Activated CD8-positive, alpha-beta T cell treated with anti-CD3 and anti-CD28 coated beads for 36 hours (primary cell): ENCODE results near the gene PELO. TPM values are rescaled to one million over a fixed set of nuclear protein-coding genes. Genes with fewer than 3 reads are reported as not detected.
"Not testable (repeated sequence)": the region's sequence is repeated elsewhere in the genome, so short reads cannot be mapped to it uniquely, and the experiment has no call there.

Experiments used
- ATAC-seq: fragments of 200-7000 bp; cut with Tn5 transposase; one replicate; pipeline ENCODE4 v1.10.0; 2021; ENCODE audit warnings: mild to moderate bottlenecking, moderate library complexity
- CTCF ChIA-PET: fragments of 350-600 bp; sonication (Branson Sonifier 250); formaldehyde crosslinking; loops from one replicate; lab custom pipeline; 2021; ENCODE audit warnings: antibody characterized with exemption; lab: Charles Lee
- POLR2A ChIA-PET: fragments of 350-600 bp; sonication (Branson Sonifier 250); formaldehyde crosslinking; loops from one replicate; lab custom pipeline; 2021; ENCODE audit warnings: antibody characterized with exemption; lab: Charles Lee
- DNase-seq: peaks from one replicate; pipeline ENCODE4 v3.0.0-alpha.2; 2020
- H3K27ac Mint-ChIP-seq: one replicate; pipeline ENCODE4 v1.8.0; 2021; ENCODE audit warnings: mild to moderate bottlenecking, mixed read lengths
- H3K27me3 Mint-ChIP-seq: one replicate; pipeline ENCODE4 v1.8.0; 2021; ENCODE audit warnings: mixed read lengths
- H3K36me3 Mint-ChIP-seq: one replicate; pipeline ENCODE4 v1.8.0; 2021; ENCODE audit warnings: low read depth, mixed read lengths
- H3K4me1 Mint-ChIP-seq: one replicate; pipeline ENCODE4 v1.8.0; 2021; ENCODE audit warnings: low read depth, mixed read lengths
- H3K4me3 Mint-ChIP-seq: one replicate; pipeline ENCODE4 v1.8.0; 2021; ENCODE audit warnings: mild to moderate bottlenecking, moderate library complexity, mixed read lengths
- H3K9me3 Mint-ChIP-seq: one replicate; pipeline ENCODE4 v1.8.0; 2021; ENCODE audit warnings: mixed read lengths
- intact Hi-C: fragments of 100-400 bp; cut with micrococcal nuclease; formaldehyde crosslinking; loops from one replicate; pipeline ENCODE4 v1.10.0; 2022
- total RNA-seq, 2 experiments: library from RNA; stranded (reverse); gene quantifications; one replicate each; pipeline ENCODE4 v1.2.3, GENCODE V29; 2021
- TF ChIP-seq, protein P1 (sequence below): fragments of 200-600 bp; IDR thresholded peaks from one replicate; pipeline ENCODE4 v1.8.0; 2022; ENCODE audit warnings: antibody characterized with exemption, mild to moderate bottlenecking

PELO gene
- total RNA-seq, 2 experiments from 2014 or later, result 25.4 to 26.0 TPM

GRCh38 chr5:52743529-52743928, 44.2 kb upstream of the PELO start:
- no peaks in the 10 kb centered on the region for H3K9me3 Mint-ChIP-seq
- H3K36me3 Mint-ChIP-seq, result peaks cover 2% of the 10 kb centered on the region
- ChIA-PET CTCF (interaction anchor here (0.7 to 0.9 kb wide), 3 partner anchors 10 to 15 kb away, joined by 3 read pairs; no protein-coding TSS in a partner anchor), POLR2A (interaction anchor here (0.9 kb wide), 1 partner anchor 15 kb away, joined by 3 read pairs; no protein-coding TSS in a partner anchor)
- DNase-seq, result no peak
- peak; percentile 37 for ATAC-seq
- TF ChIP-seq, protein P1, sequence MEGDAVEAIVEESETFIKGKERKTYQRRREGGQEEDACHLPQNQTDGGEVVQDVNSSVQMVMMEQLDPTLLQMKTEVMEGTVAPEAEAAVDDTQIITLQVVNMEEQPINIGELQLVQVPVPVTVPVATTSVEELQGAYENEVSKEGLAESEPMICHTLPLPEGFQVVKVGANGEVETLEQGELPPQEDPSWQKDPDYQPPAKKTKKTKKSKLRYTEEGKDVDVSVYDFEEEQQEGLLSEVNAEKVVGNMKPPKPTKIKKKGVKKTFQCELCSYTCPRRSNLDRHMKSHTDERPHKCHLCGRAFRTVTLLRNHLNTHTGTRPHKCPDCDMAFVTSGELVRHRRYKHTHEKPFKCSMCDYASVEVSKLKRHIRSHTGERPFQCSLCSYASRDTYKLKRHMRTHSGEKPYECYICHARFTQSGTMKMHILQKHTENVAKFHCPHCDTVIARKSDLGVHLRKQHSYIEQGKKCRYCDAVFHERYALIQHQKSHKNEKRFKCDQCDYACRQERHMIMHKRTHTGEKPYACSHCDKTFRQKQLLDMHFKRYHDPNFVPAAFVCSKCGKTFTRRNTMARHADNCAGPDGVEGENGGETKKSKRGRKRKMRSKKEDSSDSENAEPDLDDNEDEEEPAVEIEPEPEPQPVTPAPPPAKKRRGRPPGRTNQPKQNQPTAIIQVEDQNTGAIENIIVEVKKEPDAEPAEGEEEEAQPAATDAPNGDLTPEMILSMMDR, result no peak
- H3K27me3 Mint-ChIP-seq, result no peaks in the 10 kb centered on the region
- no peak overlapping the region for H3K4me3 Mint-ChIP-seq
- peaks cover 63% of the 10 kb centered on the region for H3K4me1 Mint-ChIP-seq
- peak overlapping the region; percentile 83 for H3K27ac Mint-ChIP-seq
- intact Hi-C loops, result loop anchor here (5.0 kb wide), 1 partner anchor 44 kb away; the partner anchor contains the start of genes ITGA1 and PELO

- peak overlapping the region; percentile 83 for H3K27ac Mint-ChIP-seq
- CTCF ChIA-PET, result interaction anchor here (0.7 to 0.9 kb wide), 2 partner anchors 10 to 14 kb away, joined by 3 read pairs; no protein-coding TSS in a partner anchor
- H3K4me1 Mint-ChIP-seq, result peaks cover 65% of the 10 kb centered on the region
- TF ChIP-seq, protein P1, result no peak
- POLR2A ChIA-PET, result no interaction called here
- no peaks in the 10 kb centered on the region for H3K27me3 Mint-ChIP-seq
- ATAC-seq (peak; percentile 88), DNase-seq (peak; percentile 76)
- intact Hi-C loops, result loop anchor here (5.0 kb wide), 1 partner anchor 43 kb away; the partner anchor contains the start of genes ITGA1 and PELO
- H3K4me3 Mint-ChIP-seq, result no peak overlapping the region
- H3K9me3 Mint-ChIP-seq, result no peaks in the 10 kb centered on the region
- H3K36me3 Mint-ChIP-seq, result peaks cover 2% of the 10 kb centered on the region
Measured at GRCh38 chr5:52743970-52744369, 43.7 kb upstream of the PELO start.

DNA sequence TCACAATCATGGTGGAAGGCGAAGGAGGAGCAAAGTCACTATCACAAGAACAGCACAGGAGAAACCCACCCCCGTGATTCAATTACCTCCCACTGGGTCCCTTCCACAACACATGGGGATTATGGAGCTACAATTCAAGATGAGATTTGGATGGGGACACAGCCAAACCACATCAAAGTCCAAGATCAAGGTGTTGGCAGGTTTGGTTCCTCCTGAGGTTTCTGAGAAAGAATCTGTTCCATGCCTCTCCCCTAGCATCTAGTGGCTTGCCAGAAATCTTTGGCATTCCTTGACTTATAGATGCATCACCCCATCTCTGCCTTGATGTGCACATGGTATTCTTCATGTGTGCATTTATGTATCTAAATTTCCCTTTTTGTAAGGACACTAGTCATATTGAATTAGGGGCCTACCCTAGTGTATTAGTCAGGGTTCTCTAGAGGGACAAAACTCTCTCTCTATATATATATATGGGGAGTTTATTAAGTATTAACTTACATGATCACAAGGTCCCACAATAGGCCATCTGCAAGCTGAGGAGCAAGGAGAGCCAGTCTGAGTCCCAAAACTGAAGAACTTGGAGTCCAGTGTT, 42.8 kb upstream of the PELO start:
- H3K4me3 Mint-ChIP-seq, H3K9me3 Mint-ChIP-seq, DNase-seq, CTCF ChIA-PET, H3K27me3 Mint-ChIP-seq, H3K36me3 Mint-ChIP-seq: not testable (repeated sequence)
- peaks cover 62% of the 10 kb centered on the region for H3K4me1 Mint-ChIP-seq
- H3K27ac Mint-ChIP-seq, result peak overlapping the region; percentile 39
- POLR2A ChIA-PET, result interaction anchor here (1.5 kb wide), 1 partner anchor 19 kb away, joined by 4 read pairs; no protein-coding TSS in a partner anchor
- peak; percentile 26 for ATAC-seq
- intact Hi-C loops, result loop anchor here (5.0 kb wide), 1 partner anchor 42 kb away; the partner anchor contains the start of genes ITGA1 and PELO

DNA sequence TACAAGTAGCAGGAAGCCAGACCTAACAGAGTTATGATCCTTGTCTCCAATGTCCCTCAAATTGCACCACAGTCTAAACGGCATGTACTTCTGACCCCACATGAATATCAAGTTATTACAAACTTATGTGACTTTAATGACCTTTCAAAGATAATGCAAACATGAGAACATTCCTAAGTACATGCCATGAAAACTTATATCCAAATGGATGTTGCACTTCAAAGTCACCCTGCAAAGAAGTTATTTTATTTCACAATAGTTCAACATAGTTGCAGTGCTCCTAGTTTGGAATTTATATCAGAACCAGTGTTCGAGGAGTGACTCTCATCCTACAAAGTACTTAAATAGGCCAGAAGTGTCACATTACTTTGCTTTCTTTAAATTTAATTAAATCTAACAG, 41.2 kb upstream of the PELO start:
- H3K27me3 Mint-ChIP-seq, result no peaks in the 10 kb centered on the region
- H3K9me3 Mint-ChIP-seq, result no peaks in the 10 kb centered on the region
- ChIA-PET CTCF (interaction anchor here (1.2 kb wide), 1 partner anchor 52 kb away, joined by 4 read pairs; no protein-coding TSS in a partner anchor), POLR2A (interaction anchor here (1.5 kb wide), 1 partner anchor 21 kb away, joined by 4 read pairs; no protein-coding TSS in a partner anchor)
- TF ChIP-seq, protein P1, result no peak
- intact Hi-C loops, result no loop called here
- H3K27ac Mint-ChIP-seq, result no peak overlapping the region
- H3K36me3 Mint-ChIP-seq, result peaks cover 2% of the 10 kb centered on the region
- H3K4me3 Mint-ChIP-seq, result no peak overlapping the region
- no peak for DNase-seq
- ATAC-seq, result no peak
- H3K4me1 Mint-ChIP-seq, result peaks cover 59% of the 10 kb centered on the region

DNA sequence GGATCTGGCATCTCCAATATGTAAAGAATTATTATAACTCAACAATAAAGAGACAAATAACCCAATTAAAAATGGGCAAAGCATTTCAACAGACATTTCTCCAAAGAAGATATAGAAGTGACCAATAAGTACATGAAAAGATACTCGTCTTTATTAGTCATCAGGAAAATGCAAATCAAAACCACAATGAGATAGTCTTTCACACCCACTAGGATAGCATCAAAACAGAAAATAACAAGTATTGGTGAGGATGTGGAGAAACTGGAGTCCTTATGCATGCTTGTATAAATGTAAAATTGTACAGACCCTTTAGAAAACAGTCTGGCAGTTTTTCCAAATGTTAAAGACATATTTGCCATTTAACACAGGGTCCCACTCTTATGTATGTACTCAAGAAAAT, 39.1 kb upstream of the PELO start:
- DNase-seq, result no peak
- ChIA-PET CTCF (no interaction called here), POLR2A (no interaction called here)
- Mint-ChIP-seq H3K4me1 (peaks cover 44% of the 10 kb centered on the region), H3K4me3 (no peak overlapping the region), H3K36me3 (peaks cover 2% of the 10 kb centered on the region), H3K9me3 (no peaks in the 10 kb centered on the region), H3K27me3 (no peaks in the 10 kb centered on the region), H3K27ac (peak overlapping the region; percentile 31)
- intact Hi-C loops, result loop anchor here (2.0 kb wide), 1 partner anchor 24 kb away; no protein-coding TSS in a partner anchor
- ATAC-seq, result peak; percentile 47
- TF ChIP-seq, protein P1, result no peak
